Measurements from ENCODE around the gene FBXO39.
A peak's percentile ranks its signal among the peaks of the same experiment; 100 is the strongest.
"Not testable (repeated sequence)": the region's sequence is repeated elsewhere in the genome, so short reads cannot be mapped to it uniquely, and the experiment has no call there.

The FBXO39 gene

GRCh38 chr17:6793748-6794493 is 17.9 kb downstream of the FBXO39 start:
- DNase-seq: no peak

- no peak for DNase-seq
Measured at GRCh38 chr17:6796017-6796886, 20.2 kb downstream of the FBXO39 start.

GRCh38 chr17:6796887-6797490 is 21.0 kb downstream of the FBXO39 start:
- DNase-seq: no peak

GRCh38 chr17:6797718-6798351 is 21.8 kb downstream of the FBXO39 start:
- DNase-seq: no peak

- DNase-seq: no peak
Measured at GRCh38 chr17:6799738-6800137, 23.7 kb downstream of the FBXO39 start.

GRCh38 chr17:6800422-6801027 is 24.5 kb downstream of the FBXO39 start:
- DNase-seq: no peak

GRCh38 chr17:6811510-6811909 is 35.5 kb downstream of the FBXO39 start:
- DNase-seq: no peak

GRCh38 chr17:6812295-6812694 is 36.3 kb downstream of the FBXO39 start:
- DNase-seq: no peak

- DNase-seq: no peak
Measured at GRCh38 chr17:6815775-6816174, 39.8 kb downstream of the FBXO39 start.

GRCh38 chr17:6816368-6816767 is 40.4 kb downstream of the FBXO39 start:
- not testable (repeated sequence) for DNase-seq

GRCh38 chr17:6818938-6819337 is 42.9 kb downstream of the FBXO39 start:
- DNase-seq: no peak

GRCh38 chr17:6823011-6823442 is 47.0 kb downstream of the FBXO39 start:
- no peak for DNase-seq

- no peak for DNase-seq
Measured at GRCh38 chr17:6830383-6830986, 54.5 kb downstream of the FBXO39 start.

- DNase-seq: peak; percentile 95
Measured at GRCh38 chr17:6831661-6832263, 55.7 kb downstream of the FBXO39 start, which contains the start of gene TEKT1. TEKT1 (minus strand) TSS chr17:6831729; CDS start chr17:6830376, 1,353 bp downstream.

Measured in NCI-H748 treated with DMSO at 0.1 percent for 48 hours (cell line).